LNCaP clone FGC (cell line): ENCODE data around the gene ZNF618.

Source experiments
- DNase-seq: peaks from one replicate; pipeline ENCODE4 v3.0.0-alpha.2; 2011; ENCODE audit warnings: low read depth
- H3K4me3 ChIP-seq: 2 replicates; pipeline ENCODE4 v1.5.1; 2011; ENCODE audit warnings: mild to moderate bottlenecking, low read depth, low read length, control low read depth
- CTCF ChIP-seq: IDR thresholded peaks from 2 replicates; pipeline ENCODE4 v1.5.1; 2012; ENCODE audit warnings: mild to moderate bottlenecking; ENCODE audit not compliant: control insufficient read depth, insufficient read depth; ENCODE audit errors: extremely low read depth

ZNF618 gene

GRCh38 chr9:114003351-114003750 is 127.2 kb downstream of the ZNF618 start:
- no peak overlapping the region for H3K4me3 ChIP-seq
- TF ChIP-seq CTCF = no peak
- no peak for DNase-seq

GRCh38 chr9:114003758-114004157 is 127.6 kb downstream of the ZNF618 start:
- DNase-seq = no peak
- no peak overlapping the region for H3K4me3 ChIP-seq
- TF ChIP-seq CTCF = no peak

GRCh38 chr9:114004221-114004716 is 128.2 kb downstream of the ZNF618 start:
- no peak overlapping the region for H3K4me3 ChIP-seq
- TF ChIP-seq CTCF = no peak
- no peak for DNase-seq

- no peak for DNase-seq
- H3K4me3 ChIP-seq = no peak overlapping the region
- TF ChIP-seq CTCF = no peak
These were observed 129.5 kb downstream of the ZNF618 start for GRCh38 chr9:114005371-114006154.

GRCh38 chr9:114006155-114006550 is 130.0 kb downstream of the ZNF618 start:
- DNase-seq = no peak
- no peak overlapping the region for H3K4me3 ChIP-seq
- TF ChIP-seq CTCF = no peak

- H3K4me3 ChIP-seq = no peak overlapping the region
- TF ChIP-seq CTCF = no peak
- DNase-seq = no peak
These were observed 131.0 kb downstream of the ZNF618 start for GRCh38 chr9:114006931-114007691.
